Transverse colon (tissue), 4 donors: Measurements from ENCODE around the gene PPP1R37.

Experiments
- POLR2A ChIP-seq: fragments of 450-650 bp; IDR thresholded peaks from one replicate; pipeline ENCODE4 v1.6.1; 2016; ENCODE audit warnings: antibody characterized with exemption, mild to moderate bottlenecking, moderate library complexity
- POLR2AphosphoS5 ChIP-seq, 3 donors: sonication (generic); formaldehyde crosslinking; IDR thresholded peaks; one replicate each; pipeline ENCODE4 v1.6.1; 2016; ENCODE audit warnings: antibody characterized with exemption in 3 of 3
- TF ChIP-seq, protein P1 (sequence below), 5 experiments: fragments of 200-600 bp in 3 of 5; fragments of 450-650 bp in 2 of 5; sonication (generic) in 3 of 5; IDR thresholded peaks; 1 replicate in 2 of 5; 2 replicates in 3 of 5; pipeline ENCODE4 v1.5.1; 2016 to 2017; ENCODE audit warnings: antibody characterized with exemption in 5 of 5, inconsistent platforms in 3 of 5, mild to moderate bottlenecking in 2 of 5, moderate library complexity in 1 of 5

- TF ChIP-seq, protein P1, sequence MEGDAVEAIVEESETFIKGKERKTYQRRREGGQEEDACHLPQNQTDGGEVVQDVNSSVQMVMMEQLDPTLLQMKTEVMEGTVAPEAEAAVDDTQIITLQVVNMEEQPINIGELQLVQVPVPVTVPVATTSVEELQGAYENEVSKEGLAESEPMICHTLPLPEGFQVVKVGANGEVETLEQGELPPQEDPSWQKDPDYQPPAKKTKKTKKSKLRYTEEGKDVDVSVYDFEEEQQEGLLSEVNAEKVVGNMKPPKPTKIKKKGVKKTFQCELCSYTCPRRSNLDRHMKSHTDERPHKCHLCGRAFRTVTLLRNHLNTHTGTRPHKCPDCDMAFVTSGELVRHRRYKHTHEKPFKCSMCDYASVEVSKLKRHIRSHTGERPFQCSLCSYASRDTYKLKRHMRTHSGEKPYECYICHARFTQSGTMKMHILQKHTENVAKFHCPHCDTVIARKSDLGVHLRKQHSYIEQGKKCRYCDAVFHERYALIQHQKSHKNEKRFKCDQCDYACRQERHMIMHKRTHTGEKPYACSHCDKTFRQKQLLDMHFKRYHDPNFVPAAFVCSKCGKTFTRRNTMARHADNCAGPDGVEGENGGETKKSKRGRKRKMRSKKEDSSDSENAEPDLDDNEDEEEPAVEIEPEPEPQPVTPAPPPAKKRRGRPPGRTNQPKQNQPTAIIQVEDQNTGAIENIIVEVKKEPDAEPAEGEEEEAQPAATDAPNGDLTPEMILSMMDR (IDR thresholded peaks at IDR 0.05), result no peak
- TF ChIP-seq POLR2A (no peak), POLR2AphosphoS5 (IDR thresholded peaks at IDR 0.05) (no peak)
Measured at GRCh38 chr19:45142726-45143110, 49.7 kb downstream of the PPP1R37 start.
